Mucosa of rectum (tissue), 2 donors: ENCODE measurements around the gene KLHL3.
"Not testable (repeated sequence)": the region's sequence is repeated elsewhere in the genome, so short reads cannot be mapped to it uniquely, and the experiment has no call there.

Experiments used
- H3K27ac ChIP-seq, 2 donors: one replicate each; pipeline ENCODE4 v1.7.0; 2013; ENCODE audit warnings: inconsistent platforms in 2 of 2, low read depth in 2 of 2, low read length in 2 of 2
- H3K27me3 ChIP-seq, 2 donors: one replicate each; pipeline ENCODE4 v1.7.0; 2013; ENCODE audit warnings: low read length in 2 of 2; ENCODE audit not compliant: control insufficient read depth in 2 of 2, insufficient read depth in 2 of 2
- H3K36me3 ChIP-seq, 2 donors: one replicate each; pipeline ENCODE4 v1.7.0; 2013; ENCODE audit warnings: low read length in 2 of 2; ENCODE audit not compliant: control insufficient read depth in 2 of 2, insufficient read depth in 2 of 2
- H3K4me1 ChIP-seq, 2 donors: one replicate each; pipeline ENCODE4 v1.7.0; 2013; ENCODE audit warnings: low read length in 2 of 2, mild to moderate bottlenecking in 1 of 2; ENCODE audit not compliant: control insufficient read depth in 2 of 2, insufficient read depth in 2 of 2
- H3K4me3 ChIP-seq, 2 donors: one replicate each; pipeline ENCODE4 v1.7.0; 2013; ENCODE audit warnings: low read length in 2 of 2
- H3K9ac ChIP-seq, 2 donors: one replicate each; pipeline ENCODE4 v1.7.0; 2013; ENCODE audit warnings: low read length in 2 of 2, low read depth in 1 of 2, mild to moderate bottlenecking in 1 of 2
- H3K9me3 ChIP-seq, 2 donors: one replicate each; pipeline ENCODE4 v1.7.0; 2013; ENCODE audit warnings: low read length in 2 of 2; ENCODE audit not compliant: control insufficient read depth in 2 of 2
- donor health status: healthy.
- donor health status: Normal muscosa, but diverticular disease.

Gene KLHL3, protein sequence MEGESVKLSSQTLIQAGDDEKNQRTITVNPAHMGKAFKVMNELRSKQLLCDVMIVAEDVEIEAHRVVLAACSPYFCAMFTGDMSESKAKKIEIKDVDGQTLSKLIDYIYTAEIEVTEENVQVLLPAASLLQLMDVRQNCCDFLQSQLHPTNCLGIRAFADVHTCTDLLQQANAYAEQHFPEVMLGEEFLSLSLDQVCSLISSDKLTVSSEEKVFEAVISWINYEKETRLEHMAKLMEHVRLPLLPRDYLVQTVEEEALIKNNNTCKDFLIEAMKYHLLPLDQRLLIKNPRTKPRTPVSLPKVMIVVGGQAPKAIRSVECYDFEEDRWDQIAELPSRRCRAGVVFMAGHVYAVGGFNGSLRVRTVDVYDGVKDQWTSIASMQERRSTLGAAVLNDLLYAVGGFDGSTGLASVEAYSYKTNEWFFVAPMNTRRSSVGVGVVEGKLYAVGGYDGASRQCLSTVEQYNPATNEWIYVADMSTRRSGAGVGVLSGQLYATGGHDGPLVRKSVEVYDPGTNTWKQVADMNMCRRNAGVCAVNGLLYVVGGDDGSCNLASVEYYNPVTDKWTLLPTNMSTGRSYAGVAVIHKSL

DNA sequence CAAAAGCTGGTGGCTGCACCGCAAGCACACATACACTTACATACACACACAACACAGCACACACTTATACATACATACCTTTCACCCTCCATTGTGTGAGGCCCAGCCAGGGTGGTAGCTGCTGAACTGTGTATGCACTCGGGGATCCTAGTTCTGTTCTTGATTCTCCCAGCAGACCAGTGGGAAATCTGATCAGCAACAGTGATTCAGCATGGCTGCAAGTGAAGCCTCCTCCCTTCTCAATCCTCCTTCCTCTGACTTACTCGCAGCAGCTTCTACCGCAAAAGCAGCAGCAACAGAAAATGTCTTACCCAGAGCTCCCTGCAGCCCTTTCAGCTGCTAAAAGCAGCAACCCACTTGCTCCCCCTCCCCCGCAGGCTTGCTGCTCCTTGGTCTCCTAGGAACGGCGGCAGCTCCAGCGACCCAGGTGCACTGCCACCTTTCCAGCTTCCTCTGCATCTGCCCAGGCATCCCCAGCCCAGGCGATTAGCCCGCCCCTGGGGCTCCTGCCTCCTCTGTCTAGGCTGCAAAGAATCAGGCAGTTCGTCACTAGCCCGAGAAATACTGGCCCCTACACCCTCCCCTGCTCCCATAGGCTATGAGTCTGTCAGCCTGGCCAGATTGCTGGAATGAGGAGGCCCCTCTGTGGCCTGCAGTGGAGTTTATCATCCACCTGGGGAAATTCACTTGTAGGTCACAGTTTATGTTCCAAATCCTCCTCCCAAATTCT lies at the start of gene KLHL3:
TSS of gene KLHL3 (minus strand) at position 535 of the 730 bp plus-strand sequence. CDS start at position 92, 443 bp downstream.
- H3K4me1 ChIP-seq: peaks cover 10 to 19% of the 10 kb centered on the region in 2 donors
- peak within 1 kb of the TSS; percentile 57 to 58 for H3K9ac ChIP-seq
- H3K4me3 ChIP-seq: peak within 1 kb of the TSS; percentile 60 to 73
- no peaks in the 10 kb centered on the region for H3K27me3 ChIP-seq
- H3K36me3 ChIP-seq: no peaks in the 10 kb centered on the region
- H3K27ac ChIP-seq: peak within 1 kb of the TSS in 1 of 2 donors; percentile 19
- H3K9me3 ChIP-seq: no peaks in the 10 kb centered on the region

DNA sequence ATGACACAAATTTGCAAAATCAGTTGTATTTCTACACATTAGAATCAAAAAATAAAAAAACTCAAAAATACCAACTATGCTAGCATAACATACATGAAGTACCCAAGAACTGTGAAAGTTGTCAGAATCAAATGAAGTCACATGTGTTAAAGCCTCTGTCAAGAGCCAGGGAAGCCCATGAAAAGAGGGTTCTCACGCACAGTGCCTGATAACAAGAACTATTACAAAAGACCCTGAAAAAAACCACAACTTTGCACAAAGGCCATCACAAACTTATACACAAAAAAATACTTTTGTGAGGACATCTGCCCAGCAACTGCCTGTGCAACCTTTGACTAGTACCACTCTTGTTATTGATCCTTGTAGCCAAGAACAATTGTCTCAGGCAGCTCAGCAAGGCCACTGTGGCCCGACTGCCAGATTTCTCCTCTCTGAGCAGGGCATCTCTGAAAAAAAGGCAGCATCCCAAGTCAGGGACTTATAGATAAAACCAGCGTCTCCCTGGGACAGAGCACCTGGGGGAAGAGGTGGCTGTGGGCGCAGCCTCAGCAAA lies 47.2 kb upstream of the KLHL3 start:
- Histone ChIP-seq H3K36me3 (no peaks in the 10 kb centered on the region), H3K27me3 (no peaks in the 10 kb centered on the region), H3K4me1 (no peaks in the 10 kb centered on the region), H3K9ac (no peak overlapping the region), H3K9me3 (no peaks in the 10 kb centered on the region), H3K4me3 (no peak overlapping the region), H3K27ac (no peak overlapping the region)

DNA sequence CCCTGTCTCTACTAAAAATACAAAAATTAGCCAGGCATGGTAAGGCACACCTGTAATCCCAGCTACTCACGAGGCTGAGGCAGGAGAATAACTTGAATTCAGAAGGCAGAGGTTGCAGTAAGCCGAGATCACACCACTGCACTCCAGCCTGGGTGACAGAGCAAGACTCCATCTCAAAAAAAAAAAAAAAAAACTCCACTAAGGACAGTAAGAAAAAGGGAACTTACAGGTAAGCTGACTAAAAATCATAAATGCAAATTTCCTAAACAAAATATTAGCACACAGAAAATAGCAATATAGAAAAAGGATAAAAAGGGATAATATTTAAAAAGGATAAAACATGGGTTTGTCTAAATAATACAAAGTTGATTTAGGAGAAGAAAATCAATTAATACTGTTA lies 46.2 kb upstream of the KLHL3 start:
- Histone ChIP-seq H3K27me3 (no peaks in the 10 kb centered on the region), H3K9me3 (no peaks in the 10 kb centered on the region), H3K4me1 (no peaks in the 10 kb centered on the region), H3K9ac (no peak overlapping the region), H3K27ac (no peak overlapping the region), H3K36me3 (no peaks in the 10 kb centered on the region), H3K4me3 (no peak overlapping the region)

DNA sequence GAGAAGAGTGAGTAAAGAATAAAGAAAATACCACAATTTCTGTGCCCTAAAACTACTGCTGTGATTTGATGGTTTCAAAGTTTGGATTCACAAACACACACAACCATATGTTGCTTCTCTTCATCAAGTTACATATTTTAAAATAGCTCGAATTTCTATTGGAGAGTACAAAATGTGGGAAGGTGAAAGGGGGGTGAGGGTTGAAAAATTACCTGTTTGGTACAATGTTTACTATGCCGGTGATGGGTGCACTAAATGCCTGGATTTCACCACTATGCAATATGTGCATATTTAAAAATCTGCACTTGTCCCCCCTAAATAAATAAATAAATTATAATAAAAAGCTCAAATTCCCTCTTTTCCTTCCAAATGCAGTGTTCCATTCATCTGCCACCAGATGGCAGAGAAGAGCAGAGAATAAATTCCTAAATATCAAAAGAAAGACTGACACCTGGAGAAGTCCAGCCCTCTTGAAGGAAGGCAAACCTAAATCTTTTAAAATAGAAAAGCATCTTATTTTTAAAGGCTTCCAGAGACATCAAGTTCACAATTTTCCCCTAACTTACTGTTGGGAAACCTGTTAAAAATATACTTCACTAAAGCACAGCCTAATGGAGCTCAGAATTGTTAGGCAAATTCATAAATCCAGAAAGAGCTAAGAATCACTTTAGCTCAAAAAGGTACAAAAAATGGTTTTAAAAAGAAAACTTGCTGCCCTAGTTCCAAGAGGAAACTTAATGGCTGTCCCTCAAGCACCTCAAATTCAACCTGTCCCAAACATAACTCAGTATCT lies 43.1 kb upstream of the KLHL3 start:
- no peak overlapping the region for H3K27ac ChIP-seq
- H3K4me1 ChIP-seq: no peaks in the 10 kb centered on the region

DNA sequence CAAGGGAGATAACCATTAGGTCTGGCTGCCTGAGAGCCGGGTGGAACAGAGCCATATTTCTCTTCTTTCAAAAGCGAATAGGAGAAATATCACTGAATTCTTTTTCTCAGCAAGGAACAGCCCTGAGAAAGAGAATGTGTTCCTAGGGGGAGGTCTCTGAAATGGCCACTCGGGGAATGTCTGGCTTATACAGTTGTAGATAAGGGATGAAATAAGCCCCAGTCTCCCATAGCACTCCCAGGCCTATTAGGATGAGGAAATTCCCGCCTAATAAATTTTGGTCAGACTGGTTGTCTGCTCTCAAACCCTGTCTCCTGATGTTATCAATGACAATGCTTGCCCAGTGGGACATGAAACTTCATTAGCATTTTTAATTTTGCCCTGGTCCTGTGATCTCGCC lies 32.0 kb upstream of the KLHL3 start:
- H3K27me3 ChIP-seq, H3K27ac ChIP-seq, H3K4me3 ChIP-seq, H3K4me1 ChIP-seq, H3K36me3 ChIP-seq, H3K9ac ChIP-seq, H3K9me3 ChIP-seq: not testable (repeated sequence)

More for the DNA sequence above, 43.1 kb upstream of the KLHL3 start:
- Histone ChIP-seq H3K9me3 (no peaks in the 10 kb centered on the region), H3K36me3 (no peaks in the 10 kb centered on the region), H3K27me3 (no peaks in the 10 kb centered on the region), H3K4me3 (no peak overlapping the region), H3K9ac (no peak overlapping the region)

DNA sequence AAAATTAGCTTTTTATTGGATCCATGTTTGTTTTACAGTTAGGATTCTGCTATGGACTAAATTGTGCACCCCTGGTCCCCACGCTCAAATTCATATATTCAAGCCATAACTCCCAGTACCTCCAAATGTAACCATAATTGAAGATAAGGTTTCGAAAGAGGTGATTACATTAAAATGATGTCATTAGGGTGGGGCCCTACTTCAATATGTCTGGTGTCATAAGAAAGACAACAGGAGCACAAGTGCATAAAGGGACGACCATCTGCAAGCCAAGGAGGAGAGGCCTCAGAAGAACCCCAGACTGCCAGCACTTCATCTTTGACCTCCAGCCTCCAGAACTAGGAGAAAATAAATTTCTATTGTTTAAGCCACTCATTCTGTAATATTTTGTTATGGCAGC lies 25.7 kb upstream of the KLHL3 start:
- H3K9me3 ChIP-seq: no peaks in the 10 kb centered on the region
- no peaks in the 10 kb centered on the region for H3K27me3 ChIP-seq

DNA sequence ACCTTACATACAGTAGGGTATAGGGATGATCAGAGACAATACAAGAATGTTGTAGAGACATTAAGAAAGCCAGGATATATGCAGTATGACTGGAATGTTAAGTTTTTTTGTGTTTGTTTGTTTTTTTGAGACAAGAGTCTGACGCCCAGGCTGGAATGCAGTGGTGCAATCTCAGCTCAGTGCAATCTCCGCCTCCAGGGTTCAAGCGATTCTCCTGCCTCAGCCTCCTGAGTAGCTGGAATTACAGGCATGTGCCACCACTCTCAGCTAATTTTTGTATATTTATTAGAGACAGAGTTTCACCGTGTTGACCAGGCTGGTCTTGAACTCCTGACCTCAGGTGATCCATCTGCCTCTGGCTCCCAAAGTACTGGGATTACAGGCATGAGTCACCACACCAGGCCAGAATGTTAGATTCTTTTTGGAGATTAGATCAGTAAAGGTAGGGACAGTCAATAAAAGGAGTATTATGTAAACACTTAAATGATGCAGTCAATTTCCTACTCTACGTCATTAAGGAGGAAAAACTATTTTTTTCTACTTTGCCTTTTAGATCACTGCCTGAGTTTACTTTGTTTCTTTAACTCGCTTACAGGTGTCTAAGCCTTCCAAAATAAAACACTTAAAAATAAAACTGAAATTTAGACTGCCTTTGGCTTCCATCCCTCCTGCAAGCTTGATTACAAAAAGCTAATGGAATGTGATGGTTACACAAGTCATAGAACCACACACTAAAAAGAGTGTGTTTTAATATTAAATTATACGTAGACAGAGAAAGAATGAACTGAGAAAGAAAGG lies 25.0 kb upstream of the KLHL3 start:
- Histone ChIP-seq H3K27ac (no peak overlapping the region), H3K9ac (no peak overlapping the region), H3K36me3 (no peaks in the 10 kb centered on the region), H3K27me3 (no peaks in the 10 kb centered on the region), H3K9me3 (no peaks in the 10 kb centered on the region), H3K4me3 (no peak overlapping the region), H3K4me1 (no peaks in the 10 kb centered on the region)

More for the DNA sequence above, 25.7 kb upstream of the KLHL3 start:
- Histone ChIP-seq H3K9ac (no peak overlapping the region), H3K4me3 (no peak overlapping the region), H3K27ac (no peak overlapping the region), H3K36me3 (no peaks in the 10 kb centered on the region), H3K4me1 (no peaks in the 10 kb centered on the region)

DNA sequence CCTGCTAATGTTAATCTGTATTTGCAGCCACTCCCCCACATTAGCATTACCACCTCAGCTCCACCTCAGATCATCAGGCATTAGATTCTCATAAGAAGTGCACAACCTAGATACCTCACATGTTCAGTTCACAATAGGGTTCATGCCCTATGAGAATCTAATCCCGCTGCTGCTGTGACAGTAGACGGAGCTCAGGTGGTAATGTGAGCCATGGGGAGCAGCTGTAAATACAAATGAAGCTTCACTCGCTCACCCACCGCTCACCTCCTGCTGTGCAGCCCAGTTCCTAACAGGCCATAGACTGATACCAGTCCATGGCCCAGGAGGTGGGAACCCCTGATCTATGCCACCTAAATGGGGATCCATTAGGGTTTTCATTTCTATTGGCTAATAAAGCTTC lies 24.4 kb upstream of the KLHL3 start:
- Histone ChIP-seq H3K4me3 (no peak overlapping the region), H3K9ac (no peak overlapping the region), H3K27me3 (no peaks in the 10 kb centered on the region), H3K27ac (no peak overlapping the region), H3K36me3 (no peaks in the 10 kb centered on the region), H3K9me3 (no peaks in the 10 kb centered on the region), H3K4me1 (no peaks in the 10 kb centered on the region)

DNA sequence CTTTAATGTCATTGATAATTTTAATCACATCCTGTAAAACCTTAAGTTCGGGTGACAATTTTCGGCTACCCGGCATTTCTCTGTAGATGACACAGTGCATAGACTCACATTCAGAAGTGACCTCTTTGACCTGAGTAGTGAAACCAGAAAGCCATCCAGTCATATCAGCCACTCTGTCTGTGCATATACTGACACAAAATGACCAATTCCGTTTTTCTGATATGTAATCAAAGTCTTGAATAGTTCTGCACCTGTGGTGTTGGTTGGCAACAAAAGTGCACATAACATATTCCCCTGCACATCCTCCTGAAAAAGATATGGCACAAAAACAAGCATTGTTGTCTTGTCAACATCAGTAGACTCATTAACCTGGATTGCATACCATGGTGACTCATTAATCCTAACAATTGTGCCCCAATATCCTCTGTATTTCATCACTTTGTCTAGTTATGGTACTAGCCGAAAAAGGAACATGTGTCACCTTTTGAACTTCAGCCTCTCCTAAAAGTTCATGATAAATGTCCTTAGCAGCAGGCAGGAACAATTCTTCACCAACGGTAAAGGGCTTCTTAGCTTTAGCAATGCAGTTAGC lies 22.9 kb upstream of the KLHL3 start:
- peaks cover 0 to 3% of the 10 kb centered on the region in 2 donors for H3K4me1 ChIP-seq
- no peaks in the 10 kb centered on the region for H3K36me3 ChIP-seq
- no peak overlapping the region for H3K4me3 ChIP-seq
- no peak overlapping the region for H3K27ac ChIP-seq
- no peaks in the 10 kb centered on the region for H3K9me3 ChIP-seq
- no peak overlapping the region for H3K9ac ChIP-seq
- H3K27me3 ChIP-seq: no peaks in the 10 kb centered on the region
